ENCODE measurements around the gene MS4A6E.
"Not testable (repeated sequence)": the region's sequence is repeated elsewhere in the genome, so short reads cannot be mapped to it uniquely, and the experiment has no call there.

MS4A6E gene

GRCh38 chr11:60326955-60327354, at the start of gene MS4A6E:
TSS of gene MS4A6E (plus strand) at chr11:60327255. CDS start at chr11:60334896, 7,641 bp downstream.
- FAIRE-seq = no peak

GRCh38 chr11:60280412-60280811, 46.6 kb upstream of the MS4A6E start, which contains the start of gene MS4A4A:
TSS of gene MS4A4A (plus strand) at chr11:60280666. CDS start at chr11:60280676, 10 bp downstream.
- no peak for FAIRE-seq

GRCh38 chr11:60281485-60281884, 45.6 kb upstream of the MS4A6E start:
- FAIRE-seq = no peak

GRCh38 chr11:60282286-60282685, 44.8 kb upstream of the MS4A6E start:
- FAIRE-seq = no peak

GRCh38 chr11:60285411-60286126, 41.5 kb upstream of the MS4A6E start:
- FAIRE-seq = not testable (repeated sequence)

- no peak for FAIRE-seq
Observed at GRCh38 chr11:60288531-60288930, 38.5 kb upstream of the MS4A6E start.

GRCh38 chr11:60292145-60292544, 34.9 kb upstream of the MS4A6E start:
- FAIRE-seq = no peak

GRCh38 chr11:60301178-60301577, 25.9 kb upstream of the MS4A6E start:
- FAIRE-seq = no peak

GRCh38 chr11:60301884-60302283, 25.2 kb upstream of the MS4A6E start:
- not testable (repeated sequence) for FAIRE-seq

- FAIRE-seq = no peak
Observed at GRCh38 chr11:60303661-60304060, 23.4 kb upstream of the MS4A6E start.

GRCh38 chr11:60305906-60306619, 21.0 kb upstream of the MS4A6E start:
- no peak for FAIRE-seq

GRCh38 chr11:60307507-60308195, 19.4 kb upstream of the MS4A6E start:
- no peak for FAIRE-seq

GRCh38 chr11:60310407-60310998, 16.6 kb upstream of the MS4A6E start:
- FAIRE-seq = no peak

- no peak for FAIRE-seq
Observed at GRCh38 chr11:60314635-60315321, 12.3 kb upstream of the MS4A6E start.

- FAIRE-seq = no peak
Observed at GRCh38 chr11:60315871-60316270, 11.2 kb upstream of the MS4A6E start.

GRCh38 chr11:60316317-60316716, 10.7 kb upstream of the MS4A6E start:
- FAIRE-seq = no peak

- FAIRE-seq = no peak
Observed at GRCh38 chr11:60318726-60319125, 8.3 kb upstream of the MS4A6E start.

GRCh38 chr11:60321051-60321450, 6.0 kb upstream of the MS4A6E start:
- FAIRE-seq = no peak

GRCh38 chr11:60328460-60328859, 1.4 kb downstream of the MS4A6E start:
- FAIRE-seq = no peak

GRCh38 chr11:60332846-60333245, 5.8 kb downstream of the MS4A6E start:
- FAIRE-seq = no peak

- no peak for FAIRE-seq
Observed at GRCh38 chr11:60334005-60334620, 7.1 kb downstream of the MS4A6E start.

GRCh38 chr11:60336767-60337391, 9.8 kb downstream of the MS4A6E start:
- no peak for FAIRE-seq
